ENCODE data around the gene F2. TPM values are rescaled to one million over a fixed set of nuclear protein-coding genes. Genes with fewer than 3 reads are reported as not detected.
A peak's percentile ranks its signal among the peaks of the same experiment; 100 is the strongest.

The F2 gene
- total and polyA plus RNA-seq, 4 experiments from 2014 or later: not detected

- no peak overlapping the region for H3K4me3 Mint-ChIP-seq
- H3K27me3 ChIP-seq (ENCODE audit: insufficient read depth, low read length): no peaks in the 10 kb centered on the region
- no peaks in the 10 kb centered on the region for H3K4me1 ChIP-seq (ENCODE audit: insufficient read depth, low read length)
- H3K9me3 ChIP-seq (ENCODE audit: control insufficient read depth in 1 of 2, low read length in 2 of 2): no peaks in the 10 kb centered on the region
- no peaks in the 10 kb centered on the region for H3K4me1 Mint-ChIP-seq
- no peaks in the 10 kb centered on the region for H3K27me3 Mint-ChIP-seq
- H3K4me3 ChIP-seq (ENCODE audit: low read length in 2 of 2): no peak overlapping the region
- H3K36me3 ChIP-seq (ENCODE audit: insufficient read depth, low read length): no peaks in the 10 kb centered on the region
- H3K27ac ChIP-seq (ENCODE audit: low read depth, low read length): no peak overlapping the region
- CTCF ChIA-PET (ENCODE audit: partially characterized antibody): interaction anchor here (0.6 kb wide), 1 partner anchor 44 kb away, joined by 3 read pairs; no protein-coding TSS in a partner anchor
- DNase-seq: no peak
- POLR2A ChIA-PET (ENCODE audit: partially characterized antibody): interaction anchor here (1.0 kb wide), 1 partner anchor 14 kb away, joined by 3 read pairs; no protein-coding TSS in a partner anchor
- no peaks in the 10 kb centered on the region for H3K9me3 Mint-ChIP-seq
- no peak overlapping the region for H3K27ac Mint-ChIP-seq
- no peaks in the 10 kb centered on the region for H3K36me3 Mint-ChIP-seq
- intact Hi-C loops (cut with micrococcal nuclease): no loop called here
Measured at GRCh38 chr11:46729110-46730027, 10.4 kb downstream of the F2 start.

- H3K4me1 Mint-ChIP-seq: no peaks in the 10 kb centered on the region
- no peak overlapping the region for H3K4me3 Mint-ChIP-seq
- Histone ChIP-seq H3K27me3 (ENCODE audit: insufficient read depth, low read length) (no peaks in the 10 kb centered on the region), H3K4me3 (ENCODE audit: low read length in 2 of 2) (no peak overlapping the region), H3K36me3 (ENCODE audit: insufficient read depth, low read length) (no peaks in the 10 kb centered on the region), H3K4me1 (ENCODE audit: insufficient read depth, low read length) (no peaks in the 10 kb centered on the region), H3K27ac (ENCODE audit: low read depth, low read length) (no peak overlapping the region), H3K9me3 (ENCODE audit: control insufficient read depth in 1 of 2, low read length in 2 of 2) (no peaks in the 10 kb centered on the region)
- intact Hi-C loops (cut with micrococcal nuclease): no loop called here
- H3K9me3 Mint-ChIP-seq: no peaks in the 10 kb centered on the region
- H3K36me3 Mint-ChIP-seq: no peaks in the 10 kb centered on the region
- POLR2A ChIA-PET (ENCODE audit: partially characterized antibody): no interaction called here
- DNase-seq: no peak
- CTCF ChIA-PET (ENCODE audit: partially characterized antibody): no interaction called here
- no peak overlapping the region for H3K27ac Mint-ChIP-seq
- peaks cover 0 to under 1% of the 10 kb centered on the region in 2 donors for H3K27me3 Mint-ChIP-seq
Measured at GRCh38 chr11:46731545-46731944, 12.5 kb downstream of the F2 start.

GRCh38 chr11:46733234-46733633, 14.2 kb downstream of the F2 start:
- no peak overlapping the region for H3K27ac Mint-ChIP-seq
- ChIA-PET POLR2A (ENCODE audit: partially characterized antibody) (no interaction called here), CTCF (ENCODE audit: partially characterized antibody) (no interaction called here)
- H3K4me1 ChIP-seq (ENCODE audit: insufficient read depth, low read length): no peaks in the 10 kb centered on the region
- H3K4me1 Mint-ChIP-seq: no peaks in the 10 kb centered on the region
- no peak overlapping the region for H3K4me3 ChIP-seq (ENCODE audit: low read length in 2 of 2)
- H3K4me3 Mint-ChIP-seq: peak overlapping the region in 1 of 8 donors; percentile 26
- H3K36me3 Mint-ChIP-seq: no peaks in the 10 kb centered on the region
- H3K9me3 ChIP-seq (ENCODE audit: control insufficient read depth in 1 of 2, low read length in 2 of 2): no peaks in the 10 kb centered on the region
- no peaks in the 10 kb centered on the region for H3K36me3 ChIP-seq (ENCODE audit: insufficient read depth, low read length)
- intact Hi-C loops (cut with micrococcal nuclease): no loop called here
- DNase-seq: no peak
- H3K9me3 Mint-ChIP-seq: no peaks in the 10 kb centered on the region
- H3K27me3 ChIP-seq (ENCODE audit: insufficient read depth, low read length): no peaks in the 10 kb centered on the region
- H3K27ac ChIP-seq (ENCODE audit: low read depth, low read length): no peak overlapping the region
- peaks cover 0 to 1% of the 10 kb centered on the region in 2 donors for H3K27me3 Mint-ChIP-seq

- Histone ChIP-seq H3K4me3 (ENCODE audit: low read length in 2 of 2) (no peak overlapping the region), H3K4me1 (ENCODE audit: insufficient read depth, low read length) (no peaks in the 10 kb centered on the region), H3K27me3 (ENCODE audit: insufficient read depth, low read length) (no peaks in the 10 kb centered on the region), H3K36me3 (ENCODE audit: insufficient read depth, low read length) (no peaks in the 10 kb centered on the region), H3K27ac (ENCODE audit: low read depth, low read length) (no peak overlapping the region), H3K9me3 (ENCODE audit: control insufficient read depth in 1 of 2, low read length in 2 of 2) (no peaks in the 10 kb centered on the region)
- Mint-ChIP-seq H3K9me3 (no peaks in the 10 kb centered on the region), H3K4me3 (no peak overlapping the region), H3K36me3 (peaks cover 0 to 2% of the 10 kb centered on the region in 2 donors), H3K4me1 (no peaks in the 10 kb centered on the region), H3K27me3 (peaks cover 0 to 1% of the 10 kb centered on the region in 2 donors), H3K27ac (no peak overlapping the region)
- ChIA-PET CTCF (ENCODE audit: partially characterized antibody) (no interaction called here), POLR2A (ENCODE audit: partially characterized antibody) (no interaction called here)
- intact Hi-C loops (cut with micrococcal nuclease): no loop called here
- DNase-seq: no peak
Measured at GRCh38 chr11:46736146-46736545, 17.1 kb downstream of the F2 start.

GRCh38 chr11:46736615-46737014, 17.6 kb downstream of the F2 start:
- no peak overlapping the region for H3K27ac Mint-ChIP-seq
- POLR2A ChIA-PET (ENCODE audit: partially characterized antibody): no interaction called here
- H3K27me3 Mint-ChIP-seq: peaks cover 0 to 1% of the 10 kb centered on the region in 2 donors
- CTCF ChIA-PET (ENCODE audit: partially characterized antibody): no interaction called here
- H3K4me1 Mint-ChIP-seq: no peaks in the 10 kb centered on the region
- Histone ChIP-seq H3K27ac (ENCODE audit: low read depth, low read length) (no peak overlapping the region), H3K27me3 (ENCODE audit: insufficient read depth, low read length) (no peaks in the 10 kb centered on the region), H3K9me3 (ENCODE audit: control insufficient read depth in 1 of 2, low read length in 2 of 2) (no peaks in the 10 kb centered on the region), H3K4me1 (ENCODE audit: insufficient read depth, low read length) (no peaks in the 10 kb centered on the region), H3K36me3 (ENCODE audit: insufficient read depth, low read length) (no peaks in the 10 kb centered on the region), H3K4me3 (ENCODE audit: low read length in 2 of 2) (no peak overlapping the region)
- no peak overlapping the region for H3K4me3 Mint-ChIP-seq
- no peak for DNase-seq
- peaks cover 1 to 4% of the 10 kb centered on the region in 2 donors for H3K36me3 Mint-ChIP-seq
- H3K9me3 Mint-ChIP-seq: no peaks in the 10 kb centered on the region
- intact Hi-C loops (cut with micrococcal nuclease): no loop called here

GRCh38 chr11:46737699-46738098, 18.7 kb downstream of the F2 start:
- ChIA-PET CTCF (ENCODE audit: partially characterized antibody) (no interaction called here), POLR2A (ENCODE audit: partially characterized antibody) (no interaction called here)
- no peaks in the 10 kb centered on the region for H3K9me3 Mint-ChIP-seq
- Histone ChIP-seq H3K36me3 (ENCODE audit: insufficient read depth, low read length) (no peaks in the 10 kb centered on the region), H3K27me3 (ENCODE audit: insufficient read depth, low read length) (no peaks in the 10 kb centered on the region), H3K9me3 (ENCODE audit: control insufficient read depth in 1 of 2, low read length in 2 of 2) (no peaks in the 10 kb centered on the region), H3K27ac (ENCODE audit: low read depth, low read length) (no peak overlapping the region), H3K4me3 (ENCODE audit: low read length in 2 of 2) (no peak overlapping the region), H3K4me1 (ENCODE audit: insufficient read depth, low read length) (no peaks in the 10 kb centered on the region)
- no peak overlapping the region for H3K27ac Mint-ChIP-seq
- no peaks in the 10 kb centered on the region for H3K4me1 Mint-ChIP-seq
- DNase-seq: no peak
- no peak overlapping the region for H3K4me3 Mint-ChIP-seq
- H3K36me3 Mint-ChIP-seq: peaks cover 12 to 15% of the 10 kb centered on the region in 2 donors
- intact Hi-C loops (cut with micrococcal nuclease): no loop called here
- peaks cover 0 to 1% of the 10 kb centered on the region in 2 donors for H3K27me3 Mint-ChIP-seq

- Mint-ChIP-seq H3K27me3 (peaks cover 0 to 1% of the 10 kb centered on the region in 2 donors), H3K36me3 (peaks cover 22 to 27% of the 10 kb centered on the region in 2 donors), H3K27ac (peak overlapping the region in 2 of 7 donors; percentile 5 to 12), H3K9me3 (no peaks in the 10 kb centered on the region), H3K4me3 (no peak overlapping the region), H3K4me1 (no peaks in the 10 kb centered on the region)
- intact Hi-C loops (cut with micrococcal nuclease): no loop called here
- Histone ChIP-seq H3K9me3 (ENCODE audit: control insufficient read depth in 1 of 2, low read length in 2 of 2) (no peaks in the 10 kb centered on the region), H3K4me3 (ENCODE audit: low read length in 2 of 2) (no peak overlapping the region), H3K27ac (ENCODE audit: low read depth, low read length) (no peak overlapping the region), H3K36me3 (ENCODE audit: insufficient read depth, low read length) (peaks cover 9% of the 10 kb centered on the region), H3K27me3 (ENCODE audit: insufficient read depth, low read length) (no peaks in the 10 kb centered on the region), H3K4me1 (ENCODE audit: insufficient read depth, low read length) (no peaks in the 10 kb centered on the region)
- CTCF ChIA-PET (ENCODE audit: partially characterized antibody): no interaction called here
- POLR2A ChIA-PET (ENCODE audit: partially characterized antibody): no interaction called here
- DNase-seq: no peak
Measured at GRCh38 chr11:46738887-46739286, 19.9 kb downstream of the F2 start.
